ENCODE results near the gene PHEX.

DNA sequence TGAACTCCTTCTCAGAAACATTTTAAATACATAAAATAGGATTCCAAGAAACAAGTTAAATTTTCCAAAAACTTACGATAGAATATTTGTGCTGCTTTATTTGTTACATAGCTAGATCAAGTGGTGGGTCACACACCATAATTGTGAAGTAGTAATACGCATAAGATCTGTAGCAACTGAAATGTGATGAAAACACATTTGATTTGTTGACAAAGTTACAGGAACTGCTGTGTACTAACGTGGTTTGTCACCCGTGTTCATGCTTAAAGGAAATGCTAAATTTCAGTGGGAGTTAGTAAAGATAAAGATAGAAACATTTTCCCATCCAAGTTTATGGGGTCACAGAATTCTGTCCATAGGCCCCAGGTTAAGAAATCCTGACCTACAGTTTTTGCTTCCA is 34.1 kb upstream of the PHEX start:
- TF ChIP-seq CTCF (IDR thresholded peaks at IDR 0.05; ENCODE audit: insufficient read depth, low read length) (no peak), REST (IDR thresholded peaks at IDR 0.05; ENCODE audit: insufficient replicate concordance, low read depth) (no peak), POLR2AphosphoS5 (IDR thresholded peaks at IDR 0.05; ENCODE audit: low read depth) (no peak)
